Iris pigment epithelial cell (primary cell): ENCODE results near the gene MCTP1.

Source experiments
- DNase-seq: peaks from one replicate; pipeline ENCODE4 v3.0.0-alpha.2; 2011; ENCODE audit warnings: low read depth

Gene MCTP1

DNA sequence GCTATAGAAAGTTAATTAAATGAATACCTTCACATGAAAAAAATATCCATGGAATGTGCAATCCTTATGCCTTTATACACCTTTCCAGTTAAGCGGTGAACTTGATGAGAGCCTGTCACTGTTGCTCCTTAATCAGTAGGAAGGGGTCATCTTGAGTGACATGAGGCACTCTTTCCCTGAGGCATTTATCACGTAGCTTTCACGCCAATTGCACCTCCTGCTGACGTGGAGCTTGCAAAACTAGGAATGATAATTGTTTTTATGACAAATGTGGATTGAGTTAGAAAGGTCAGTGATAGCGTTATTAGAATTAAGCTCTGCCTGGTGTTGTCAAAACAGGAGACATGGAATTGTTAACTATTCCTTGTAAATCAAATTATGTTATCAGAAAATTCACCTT lies 586.7 kb downstream of the MCTP1 start:
- DNase-seq = no peak

GRCh38 chr5:94694671-94695070 lies 590.2 kb downstream of the MCTP1 start:
- peak; percentile 75 for DNase-seq

DNA sequence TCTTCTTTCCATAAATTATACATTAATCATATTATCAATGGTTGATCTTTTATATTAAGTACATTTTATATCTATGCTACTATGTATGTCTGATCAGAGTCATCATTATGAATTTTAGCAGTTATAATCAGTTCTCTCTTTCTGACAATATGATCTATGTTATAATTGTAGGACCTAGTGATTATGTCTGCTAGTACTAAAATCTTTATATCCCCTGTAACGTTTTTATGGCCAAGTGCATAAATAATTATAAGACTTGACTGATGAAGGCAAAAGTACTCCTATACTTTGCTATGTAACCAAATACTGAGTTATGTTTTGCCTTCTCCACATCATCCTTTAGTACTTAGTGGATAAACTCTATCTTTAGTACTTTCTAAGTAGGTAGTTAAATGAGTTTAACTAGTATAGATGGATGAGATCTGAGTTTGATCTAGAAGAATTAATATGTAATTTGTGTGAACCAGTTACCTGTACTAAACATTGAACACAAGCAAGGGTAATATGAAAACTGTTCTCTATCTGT lies 591.0 kb downstream of the MCTP1 start:
- no peak for DNase-seq

- DNase-seq = peak; percentile 97
Observed at GRCh38 chr5:94693043-94693822, 591.7 kb downstream of the MCTP1 start.

DNA sequence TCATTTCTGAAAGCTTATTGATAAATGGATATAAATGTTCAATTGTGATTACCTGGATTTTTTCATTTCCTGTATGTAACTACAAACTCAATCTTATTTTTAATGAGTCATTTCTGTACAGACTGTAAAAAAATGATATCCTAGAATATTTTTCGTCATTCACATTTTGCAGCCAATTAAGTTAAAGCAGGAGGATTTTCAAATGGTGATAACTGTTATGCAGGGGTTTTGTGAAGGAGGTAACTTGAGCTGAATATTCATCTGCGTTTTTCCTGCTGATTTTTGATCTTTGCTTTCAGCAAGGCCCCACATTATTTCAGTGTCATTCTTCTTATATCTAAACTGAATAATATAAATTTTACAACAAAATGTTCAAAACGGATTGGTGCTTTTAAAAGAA lies 592.3 kb downstream of the MCTP1 start:
- DNase-seq = no peak

GRCh38 chr5:94691949-94692348 lies 592.9 kb downstream of the MCTP1 start:
- DNase-seq = peak; percentile 94

GRCh38 chr5:94691291-94691690 lies 593.6 kb downstream of the MCTP1 start:
- no peak for DNase-seq

GRCh38 chr5:94690778-94691177 lies 594.1 kb downstream of the MCTP1 start:
- peak; percentile 30 for DNase-seq

GRCh38 chr5:94689908-94690307 lies 595.0 kb downstream of the MCTP1 start:
- DNase-seq = no peak

GRCh38 chr5:94682814-94683520 lies 601.9 kb downstream of the MCTP1 start:
- DNase-seq = no peak

GRCh38 chr5:94675965-94676618 lies 608.8 kb downstream of the MCTP1 start:
- no peak for DNase-seq

- peak; percentile 41 for DNase-seq
Observed at GRCh38 chr5:94674490-94675382, 610.2 kb downstream of the MCTP1 start.

DNA sequence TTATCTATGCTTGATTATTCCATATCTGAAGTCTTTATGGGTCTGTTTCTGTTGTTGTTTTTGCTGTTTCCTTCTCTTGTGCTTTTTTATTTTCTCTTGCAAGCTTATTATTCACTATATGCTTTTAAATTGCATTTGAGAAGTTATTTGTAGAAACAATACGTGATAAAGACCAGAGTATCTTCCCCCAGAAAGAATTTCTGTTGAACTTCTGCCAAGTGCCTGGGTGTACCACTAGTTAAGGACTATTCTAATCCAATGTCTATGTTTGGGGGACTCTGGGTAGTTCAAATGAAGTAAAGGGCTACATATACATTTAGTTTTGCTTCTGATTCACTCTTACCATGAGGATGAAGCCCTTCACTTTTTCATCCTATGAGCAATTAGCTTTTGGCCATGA lies 612.1 kb downstream of the MCTP1 start:
- DNase-seq = peak; percentile 11

DNA sequence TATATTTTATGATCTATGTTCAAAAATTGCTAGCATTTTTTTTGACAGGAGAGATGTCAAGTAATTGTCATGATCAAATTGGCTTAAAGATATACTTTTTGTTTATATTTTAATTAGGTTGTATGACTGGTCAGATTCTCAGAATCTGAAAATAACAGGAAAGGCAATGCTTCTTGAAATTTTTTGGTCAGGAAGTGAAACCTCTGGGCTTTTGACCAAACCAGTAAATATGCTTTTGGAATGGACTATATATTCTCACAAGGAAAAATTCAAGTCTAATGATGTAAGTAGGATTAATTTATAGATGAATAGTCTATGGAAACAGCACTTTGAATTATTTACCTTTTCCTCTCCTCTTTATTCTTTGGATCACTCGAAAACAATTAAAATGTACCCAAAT lies 614.2 kb downstream of the MCTP1 start:
- DNase-seq = peak; percentile 45

- no peak for DNase-seq
Observed at GRCh38 chr5:94667937-94668336, 617.0 kb downstream of the MCTP1 start.

- no peak for DNase-seq
Observed at GRCh38 chr5:94661086-94661485, 623.8 kb downstream of the MCTP1 start.

DNA sequence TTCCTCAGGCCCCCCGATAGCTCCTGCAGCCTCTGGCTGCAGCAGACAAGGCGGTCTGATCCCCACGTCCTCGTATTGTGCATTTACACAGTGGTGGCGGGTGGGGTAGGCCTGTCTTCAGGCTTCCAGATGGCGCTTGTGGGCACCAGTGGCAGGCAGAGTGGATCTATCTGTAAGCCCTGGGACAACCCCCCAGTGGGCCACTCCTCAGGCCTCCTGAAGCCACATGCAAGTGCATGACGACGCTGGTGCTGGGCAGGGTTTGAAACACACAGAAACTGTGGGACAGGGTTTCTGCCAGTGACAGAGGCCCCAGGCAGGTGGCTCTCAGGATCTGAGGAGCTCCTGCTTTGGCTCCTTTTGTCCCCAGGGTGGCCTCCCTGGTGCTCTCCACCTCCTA lies 624.4 kb downstream of the MCTP1 start:
- DNase-seq = no peak

DNA sequence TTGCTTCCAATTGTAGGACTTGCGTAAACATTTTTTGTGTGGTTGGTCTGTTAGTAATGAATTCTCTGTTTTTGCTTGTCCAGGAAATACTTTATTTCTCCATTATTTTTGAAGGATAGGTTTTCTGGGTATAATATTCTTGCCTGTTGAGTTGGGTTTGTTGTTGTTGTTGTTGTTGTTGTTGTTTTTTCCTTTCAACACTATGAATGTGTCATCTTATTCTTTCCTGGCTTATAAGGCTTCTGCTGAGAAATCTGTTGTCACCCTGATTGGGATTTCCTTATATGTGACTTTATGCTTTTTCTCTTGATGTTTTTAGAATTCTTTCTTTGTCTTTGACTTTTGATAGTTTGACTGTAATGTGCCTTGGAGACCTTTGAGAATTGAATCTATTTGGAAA lies 626.6 kb downstream of the MCTP1 start:
- DNase-seq = no peak
